Memory B cell (primary cell): Measurements from ENCODE around the gene PCK2.

ENCODE experiments used
- ATAC-seq: fragments of 150-1000 bp; cut with Tn5 transposase; 2 replicates; pipeline ENCODE4 v1.10.0; 2021; ENCODE audit warnings: low read depth, mild to moderate bottlenecking, moderate library complexity
- DNase-seq, 2 donors: peaks; one replicate each; pipeline ENCODE4 v3.0.0; 2022; ENCODE audit warnings: low spot score in 2 of 2
- H3K27ac Mint-ChIP-seq: one replicate; pipeline ENCODE4 v1.8.0; 2022; ENCODE audit warnings: mild to moderate bottlenecking, moderate library complexity, mixed read lengths
- H3K27me3 Mint-ChIP-seq: one replicate; pipeline ENCODE4 v1.8.0; 2022; ENCODE audit warnings: mixed read lengths
- H3K36me3 Mint-ChIP-seq: one replicate; pipeline ENCODE4 v1.8.0; 2022; ENCODE audit warnings: mild to moderate bottlenecking, mixed read lengths
- H3K4me1 Mint-ChIP-seq: one replicate; pipeline ENCODE4 v1.8.0; 2022; ENCODE audit warnings: mixed read lengths
- H3K4me3 Mint-ChIP-seq: one replicate; pipeline ENCODE4 v1.8.0; 2022; ENCODE audit warnings: mild to moderate bottlenecking, moderate library complexity, mixed read lengths
- H3K9me3 Mint-ChIP-seq: one replicate; pipeline ENCODE4 v1.8.0; 2022; ENCODE audit warnings: mixed read lengths

Gene PCK2

DNA sequence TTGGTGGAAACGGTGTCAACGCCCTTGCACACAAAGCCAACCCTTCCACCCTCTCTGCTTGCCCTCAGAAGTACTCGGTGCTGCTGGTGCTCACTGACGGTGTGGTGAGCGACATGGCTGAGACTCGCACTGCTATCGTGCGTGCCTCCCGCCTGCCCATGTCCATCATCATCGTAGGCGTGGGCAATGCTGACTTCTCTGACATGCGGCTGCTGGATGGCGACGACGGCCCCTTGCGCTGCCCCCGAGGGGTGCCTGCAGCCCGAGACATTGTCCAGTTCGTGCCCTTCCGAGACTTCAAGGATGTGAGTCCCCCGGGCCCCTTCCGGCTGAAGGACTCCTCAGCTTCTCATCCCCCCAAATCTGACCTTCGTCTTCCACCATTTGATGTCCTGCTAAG lies 17.0 kb upstream of the PCK2 start:
- Mint-ChIP-seq H3K27me3 (no peaks in the 10 kb centered on the region), H3K36me3 (no peaks in the 10 kb centered on the region), H3K9me3 (no peaks in the 10 kb centered on the region), H3K4me3 (no peak overlapping the region), H3K27ac (peak overlapping the region; percentile 63), H3K4me1 (peaks cover 32% of the 10 kb centered on the region)
- DNase-seq (no peak), ATAC-seq (no peak)

DNA sequence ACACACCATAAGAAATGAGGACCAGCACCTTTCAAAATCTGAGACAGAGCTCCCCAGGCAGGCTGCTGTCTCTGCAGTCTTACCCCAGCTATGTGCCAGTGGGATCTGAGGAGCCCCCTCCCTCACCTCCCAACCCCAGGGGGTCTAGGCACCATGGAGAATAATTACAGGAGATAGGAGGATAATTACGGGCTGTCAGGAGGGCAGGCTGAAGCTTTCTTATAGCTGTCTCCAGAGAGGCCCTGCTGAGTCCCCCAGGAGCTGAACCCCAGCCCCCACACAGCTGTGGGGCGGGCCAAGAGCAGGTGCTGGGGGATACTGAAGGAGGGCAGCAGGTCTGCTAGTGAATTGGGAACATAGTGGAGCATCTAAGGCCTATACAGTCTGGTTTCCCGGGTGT lies 16.0 kb upstream of the PCK2 start:
- Mint-ChIP-seq H3K4me1 (peaks cover 37% of the 10 kb centered on the region), H3K9me3 (no peaks in the 10 kb centered on the region), H3K27ac (no peak overlapping the region), H3K36me3 (no peaks in the 10 kb centered on the region), H3K4me3 (no peak overlapping the region), H3K27me3 (no peaks in the 10 kb centered on the region)
- DNase-seq: no peak
- ATAC-seq: no peak

DNA sequence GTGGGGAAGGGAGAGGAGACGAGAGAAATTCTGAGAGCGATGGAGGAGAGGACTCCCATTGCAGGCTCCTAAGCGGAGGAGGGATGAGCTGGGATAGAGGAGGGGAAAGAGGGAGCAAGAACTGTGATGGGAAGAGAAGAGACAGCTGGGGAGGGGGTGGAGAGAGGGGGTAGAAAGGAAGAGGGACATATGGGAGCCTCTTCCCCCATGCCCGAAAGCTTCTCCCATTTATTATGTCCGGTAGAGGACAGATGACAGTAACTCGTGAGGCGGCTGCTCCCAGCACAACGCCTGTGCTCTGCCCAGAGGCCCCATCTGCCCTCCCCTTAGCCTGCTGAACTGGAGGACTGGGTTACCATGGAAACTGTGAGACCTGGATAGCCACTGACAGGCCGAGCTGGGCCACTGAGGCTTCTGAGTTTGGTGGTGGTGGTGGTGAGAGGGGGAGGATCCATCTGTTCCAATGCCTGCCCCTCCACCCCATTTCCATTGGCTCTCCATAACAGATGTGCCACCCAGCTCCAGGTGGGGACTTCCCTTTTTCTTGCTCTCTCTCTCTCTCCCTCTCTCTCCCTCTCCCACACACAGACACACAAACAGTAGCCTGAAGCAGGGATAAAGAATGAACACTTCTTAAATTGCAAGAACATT lies 14.5 kb upstream of the PCK2 start:
- H3K4me3 Mint-ChIP-seq: no peak overlapping the region
- H3K9me3 Mint-ChIP-seq: no peaks in the 10 kb centered on the region
- H3K27ac Mint-ChIP-seq: peak overlapping the region; percentile 86
- no peaks in the 10 kb centered on the region for H3K27me3 Mint-ChIP-seq
- no peak for DNase-seq
- no peaks in the 10 kb centered on the region for H3K36me3 Mint-ChIP-seq
- peaks cover 39% of the 10 kb centered on the region for H3K4me1 Mint-ChIP-seq
- ATAC-seq: no peak

DNA sequence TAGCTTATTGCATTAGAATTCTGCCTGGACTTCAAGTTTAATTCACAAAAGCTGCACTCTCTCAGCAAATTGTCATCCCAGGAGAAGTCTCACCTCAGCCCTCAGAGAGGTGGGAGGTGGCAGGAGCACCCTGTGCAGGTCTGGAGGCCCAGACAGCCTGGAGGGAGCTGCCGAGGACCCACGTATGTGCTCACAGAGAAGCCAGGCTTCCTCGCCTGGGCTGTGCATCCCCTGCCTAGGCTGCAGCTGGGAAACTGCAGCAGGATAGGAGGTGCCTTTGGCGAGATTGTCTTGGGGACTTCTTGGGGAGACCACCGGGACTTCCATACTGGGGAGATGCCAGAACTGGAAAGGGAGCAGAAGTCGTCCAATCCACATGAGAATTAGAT lies 14.0 kb upstream of the PCK2 start:
- DNase-seq: no peak
- H3K27ac Mint-ChIP-seq: peak overlapping the region; percentile 86
- peak overlapping the region; percentile 65 for H3K4me3 Mint-ChIP-seq
- no peak for ATAC-seq
- H3K36me3 Mint-ChIP-seq: no peaks in the 10 kb centered on the region
- H3K27me3 Mint-ChIP-seq: no peaks in the 10 kb centered on the region
- H3K4me1 Mint-ChIP-seq: peaks cover 40% of the 10 kb centered on the region
- H3K9me3 Mint-ChIP-seq: no peaks in the 10 kb centered on the region

DNA sequence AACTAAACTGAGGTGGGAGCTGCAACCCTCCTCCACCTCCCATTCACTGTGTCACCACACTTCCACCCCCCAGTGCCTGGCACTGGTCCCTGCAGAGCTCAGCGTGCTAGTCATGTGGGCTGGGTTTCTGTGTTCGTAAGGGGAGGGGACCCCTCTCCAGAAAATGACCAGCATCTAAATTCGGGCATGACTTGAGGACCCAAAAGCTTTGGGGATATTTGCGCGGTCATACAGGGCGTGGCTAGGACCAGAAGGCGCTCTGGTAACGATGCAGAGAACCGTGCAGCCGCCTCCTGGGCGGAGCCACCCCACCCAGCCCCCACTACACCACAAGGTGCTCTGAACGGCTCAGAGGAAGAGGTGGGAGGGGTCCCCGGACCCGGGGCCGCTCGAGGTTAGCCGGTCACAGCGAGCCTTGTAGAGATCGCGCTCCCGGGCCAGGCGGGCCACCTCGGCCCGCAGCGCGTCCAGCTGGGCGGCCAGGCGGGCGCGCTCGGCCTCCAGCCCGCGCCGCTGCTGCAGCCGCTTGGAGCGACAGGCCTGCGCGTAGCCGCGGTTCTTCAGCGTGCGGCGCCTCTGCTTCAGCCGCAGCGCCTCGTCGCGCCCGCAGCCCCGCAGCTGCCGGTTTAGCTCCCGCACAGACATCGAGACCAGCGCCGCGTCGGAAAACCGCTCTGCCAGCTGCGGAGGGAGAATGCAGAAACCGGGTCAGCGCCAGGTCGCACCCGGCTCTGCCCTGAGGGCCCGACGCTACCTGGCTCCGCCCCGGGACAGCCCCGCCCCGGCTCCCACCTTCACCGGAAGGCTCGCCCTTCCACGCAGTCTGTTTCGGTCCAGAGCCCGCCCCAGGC lies 13.0 kb upstream of the PCK2 start:
- Mint-ChIP-seq H3K27me3 (no peaks in the 10 kb centered on the region), H3K9me3 (no peaks in the 10 kb centered on the region), H3K4me1 (peaks cover 33% of the 10 kb centered on the region), H3K4me3 (peak overlapping the region; percentile 88), H3K36me3 (no peaks in the 10 kb centered on the region), H3K27ac (peak overlapping the region; percentile 86)
- peak; percentile 60 to 74 for DNase-seq
- ATAC-seq: peak; percentile 94

DNA sequence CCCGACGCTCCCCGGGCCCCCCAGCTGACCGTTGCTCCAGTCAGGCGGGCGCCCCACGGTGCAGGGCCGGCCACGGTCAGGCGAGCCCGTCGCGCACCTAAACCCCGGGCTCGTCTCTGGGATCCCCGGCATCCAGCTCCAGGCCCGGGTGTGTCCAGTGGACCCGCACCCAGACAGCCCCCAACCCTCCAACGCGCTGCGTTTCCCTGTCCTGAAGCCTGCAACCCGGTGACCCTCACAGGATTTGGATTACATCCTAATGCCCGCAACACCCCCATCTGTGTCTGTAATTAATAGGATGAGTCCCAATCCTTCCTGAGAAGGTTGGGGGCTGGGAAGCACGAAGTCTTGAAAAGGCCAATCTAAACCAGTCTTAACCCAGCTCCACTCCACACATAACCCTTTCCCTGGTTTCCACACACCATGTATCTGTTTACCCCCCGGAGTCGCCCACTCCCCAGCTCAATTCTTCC lies 12.3 kb upstream of the PCK2 start:
- Mint-ChIP-seq H3K36me3 (no peaks in the 10 kb centered on the region), H3K4me1 (peaks cover 30% of the 10 kb centered on the region), H3K27me3 (no peaks in the 10 kb centered on the region), H3K9me3 (no peaks in the 10 kb centered on the region), H3K27ac (peak overlapping the region; percentile 86), H3K4me3 (peak overlapping the region; percentile 88)
- ATAC-seq: no peak
- no peak for DNase-seq

DNA sequence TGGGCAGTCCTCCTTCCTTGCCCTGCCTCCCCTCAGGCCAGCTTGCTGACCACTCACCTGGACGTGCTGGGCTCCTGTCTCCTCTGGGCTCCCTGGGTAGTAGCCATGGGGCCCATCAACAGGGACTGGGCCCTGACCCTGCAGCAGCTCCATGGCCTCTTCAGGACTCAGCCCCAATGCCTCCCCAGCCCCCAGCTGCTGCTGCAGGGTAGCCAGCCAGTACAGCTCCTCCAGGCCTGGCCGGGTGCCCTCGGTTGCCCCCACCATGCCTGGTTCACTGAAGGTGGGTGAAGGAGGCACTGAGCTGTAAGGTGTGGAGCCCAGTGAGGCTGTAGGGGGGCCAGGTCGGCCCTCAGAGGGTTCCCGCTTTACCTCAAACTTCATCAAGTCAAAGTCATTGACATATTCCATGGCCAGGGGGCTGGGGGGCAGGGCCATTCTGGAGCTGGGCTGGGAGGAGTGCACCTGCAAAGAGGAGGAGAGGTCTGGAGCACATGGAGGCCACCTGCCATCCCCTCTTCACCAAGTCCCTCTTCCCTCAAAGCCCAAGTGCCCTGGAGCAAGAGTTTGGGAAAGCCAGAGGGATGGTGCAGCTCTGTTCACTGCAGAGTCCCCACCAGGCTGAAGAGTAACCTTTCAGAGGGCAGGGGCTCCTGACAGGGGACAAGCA lies 11.6 kb upstream of the PCK2 start:
- Mint-ChIP-seq H3K36me3 (no peaks in the 10 kb centered on the region), H3K9me3 (no peaks in the 10 kb centered on the region), H3K27me3 (no peaks in the 10 kb centered on the region), H3K4me1 (peaks cover 33% of the 10 kb centered on the region), H3K4me3 (peak overlapping the region; percentile 88), H3K27ac (peak overlapping the region; percentile 86)
- ATAC-seq (no peak), DNase-seq (no peak)

DNA sequence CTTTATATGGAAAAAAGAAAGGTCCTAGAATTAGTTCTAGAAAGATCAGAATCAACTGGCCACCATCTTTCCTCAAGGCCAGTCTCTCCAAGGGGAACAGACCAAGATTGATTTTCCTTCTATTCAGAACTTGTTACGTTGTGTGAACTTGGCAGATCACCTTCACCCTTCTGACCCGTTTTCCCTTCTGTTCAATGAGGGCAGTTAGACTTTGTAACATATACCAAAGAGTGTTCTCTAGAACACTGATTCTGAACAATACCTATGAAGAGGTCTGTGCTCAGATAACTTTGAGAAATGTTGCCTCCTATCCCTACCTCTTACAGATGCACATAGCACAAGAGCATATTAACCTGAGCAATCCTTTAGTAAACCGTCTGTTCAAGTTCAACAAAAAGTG lies 10.6 kb upstream of the PCK2 start:
- DNase-seq: no peak
- Mint-ChIP-seq H3K27ac (no peak overlapping the region), H3K27me3 (no peaks in the 10 kb centered on the region), H3K4me1 (peaks cover 33% of the 10 kb centered on the region), H3K4me3 (no peak overlapping the region), H3K36me3 (no peaks in the 10 kb centered on the region), H3K9me3 (no peaks in the 10 kb centered on the region)
- no peak for ATAC-seq

DNA sequence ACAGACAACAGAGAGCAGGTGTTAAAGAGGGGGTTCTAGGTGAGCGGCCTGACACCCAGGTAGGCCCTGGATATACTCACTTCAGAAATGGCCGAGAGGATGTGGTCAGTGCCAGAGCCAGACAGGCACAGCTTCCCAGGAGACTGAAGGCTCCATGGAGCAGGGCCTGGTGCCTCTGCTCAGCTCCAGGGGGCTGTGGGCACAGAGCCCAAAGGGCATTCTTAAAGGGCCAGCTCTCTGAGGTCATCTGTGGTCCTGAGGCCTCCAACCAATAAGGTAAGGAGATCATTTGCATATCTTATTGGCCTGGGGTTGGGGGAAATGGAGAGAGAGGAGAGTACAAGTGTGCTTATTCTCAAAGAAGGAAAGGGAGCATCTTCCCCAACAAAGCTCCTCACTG lies 9.7 kb upstream of the PCK2 start:
- H3K4me1 Mint-ChIP-seq: peaks cover 29% of the 10 kb centered on the region
- DNase-seq: no peak
- H3K27ac Mint-ChIP-seq: no peak overlapping the region
- H3K36me3 Mint-ChIP-seq: no peaks in the 10 kb centered on the region
- H3K4me3 Mint-ChIP-seq: no peak overlapping the region
- no peaks in the 10 kb centered on the region for H3K9me3 Mint-ChIP-seq
- no peaks in the 10 kb centered on the region for H3K27me3 Mint-ChIP-seq
- ATAC-seq: no peak

DNA sequence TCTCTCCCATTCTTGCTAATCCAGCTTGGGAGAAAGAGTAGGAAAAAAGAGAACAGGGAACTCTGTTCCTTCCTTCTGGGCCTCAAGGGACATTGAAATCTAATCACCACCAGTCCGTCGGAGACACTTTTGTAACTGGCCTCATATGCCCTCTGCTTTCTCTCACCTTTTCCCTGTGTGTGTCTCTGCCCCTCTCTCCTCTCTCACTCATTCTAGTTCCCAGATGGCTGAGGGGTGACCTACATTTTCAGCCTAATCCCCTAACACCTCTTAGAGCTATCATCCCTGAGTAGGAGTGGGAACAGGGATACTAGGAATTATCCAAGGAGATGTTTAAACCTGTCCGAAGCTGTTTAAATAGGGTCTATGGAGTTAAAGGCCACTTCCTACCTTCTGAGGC lies 8.9 kb upstream of the PCK2 start:
- peaks cover 27% of the 10 kb centered on the region for H3K4me1 Mint-ChIP-seq
- H3K9me3 Mint-ChIP-seq: no peaks in the 10 kb centered on the region
- no peaks in the 10 kb centered on the region for H3K27me3 Mint-ChIP-seq
- no peaks in the 10 kb centered on the region for H3K36me3 Mint-ChIP-seq
- ATAC-seq: no peak
- H3K4me3 Mint-ChIP-seq: no peak overlapping the region
- H3K27ac Mint-ChIP-seq: no peak overlapping the region
- DNase-seq: no peak

DNA sequence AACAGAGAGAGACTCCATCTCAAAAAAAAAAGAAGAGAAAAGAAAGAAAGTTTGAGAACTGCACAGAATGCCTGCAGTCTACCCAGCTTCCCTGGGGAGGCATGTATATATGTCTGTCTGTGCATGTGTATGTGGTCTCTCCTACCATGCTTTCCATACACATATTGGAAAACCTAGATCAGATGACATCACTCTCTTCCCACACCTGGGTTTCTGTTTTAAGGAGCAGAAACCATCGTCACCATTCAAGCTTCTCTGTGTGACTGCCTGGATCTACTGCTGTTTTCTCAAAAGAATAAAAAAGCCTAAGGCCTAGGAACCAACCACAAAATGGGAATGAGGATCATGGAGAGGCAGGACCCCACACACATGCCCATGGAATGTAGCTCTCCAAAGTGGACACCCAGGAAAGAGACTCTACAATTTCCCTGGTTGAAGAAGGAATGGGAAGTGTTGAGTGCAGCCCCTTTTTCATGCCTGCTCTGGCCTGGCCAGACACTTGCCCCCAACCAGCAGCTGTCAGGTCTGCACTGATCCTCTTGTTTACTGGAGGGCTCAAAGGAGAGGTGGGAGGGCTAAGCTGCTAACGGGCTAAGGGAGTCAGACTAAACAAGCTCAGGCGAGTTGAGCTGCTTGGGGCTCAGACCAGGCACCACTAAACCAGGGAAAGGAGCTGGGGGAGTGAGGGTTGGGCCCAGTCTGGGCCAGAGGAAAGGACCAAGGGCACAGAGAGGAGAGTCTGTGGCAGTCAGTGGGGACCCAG lies 7.7 kb upstream of the PCK2 start:
- DNase-seq: no peak
- Mint-ChIP-seq H3K9me3 (no peaks in the 10 kb centered on the region), H3K27me3 (no peaks in the 10 kb centered on the region), H3K27ac (peak overlapping the region; percentile 1), H3K4me1 (peaks cover 28% of the 10 kb centered on the region), H3K4me3 (no peak overlapping the region), H3K36me3 (no peaks in the 10 kb centered on the region)
- ATAC-seq: no peak

DNA sequence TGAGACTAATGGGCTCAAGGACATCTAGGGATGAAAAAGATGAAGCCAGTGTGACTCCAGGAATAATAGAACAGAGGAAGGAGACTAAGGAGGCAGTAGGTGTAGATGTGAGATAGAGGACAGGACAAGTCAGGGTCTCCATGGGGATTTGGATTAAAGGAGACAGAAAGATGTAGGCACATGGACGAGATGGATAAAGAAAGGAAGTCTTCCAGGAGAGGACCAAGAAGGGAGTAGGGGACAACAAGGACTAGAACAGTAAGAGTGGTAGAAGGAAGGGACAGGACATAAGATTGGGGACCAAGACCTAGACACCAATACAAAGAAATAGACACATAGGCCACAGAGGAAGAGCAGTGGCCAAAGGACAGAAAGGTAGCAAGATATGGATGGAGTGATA lies 7.1 kb upstream of the PCK2 start:
- Mint-ChIP-seq H3K9me3 (no peaks in the 10 kb centered on the region), H3K4me3 (no peak overlapping the region), H3K4me1 (peaks cover 24% of the 10 kb centered on the region), H3K27me3 (no peaks in the 10 kb centered on the region), H3K27ac (peak overlapping the region; percentile 1), H3K36me3 (no peaks in the 10 kb centered on the region)
- ATAC-seq: no peak
- DNase-seq: no peak

DNA sequence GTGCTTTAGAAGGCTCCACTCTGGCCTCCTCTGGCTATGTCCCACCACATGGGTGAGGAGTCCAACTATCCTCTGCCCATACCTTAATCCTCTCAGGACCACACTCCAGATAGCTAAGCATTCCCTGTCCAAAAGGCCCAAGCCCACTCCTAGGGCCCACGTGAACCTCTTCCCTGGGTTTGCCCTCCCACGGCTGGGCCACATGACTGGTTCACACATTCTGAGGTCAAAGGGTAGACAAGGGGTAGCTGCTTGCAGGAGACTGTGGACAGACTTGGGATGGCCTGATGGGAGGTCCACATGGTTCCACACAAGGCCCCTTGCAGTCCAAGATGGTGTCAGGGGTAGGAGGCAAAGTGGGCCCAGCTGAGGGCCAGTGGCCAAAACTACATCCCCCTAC lies 6.0 kb upstream of the PCK2 start:
- DNase-seq: no peak
- Mint-ChIP-seq H3K36me3 (no peaks in the 10 kb centered on the region), H3K4me3 (no peak overlapping the region), H3K27ac (no peak overlapping the region), H3K4me1 (peaks cover 21% of the 10 kb centered on the region), H3K27me3 (no peaks in the 10 kb centered on the region), H3K9me3 (no peaks in the 10 kb centered on the region)
- no peak for ATAC-seq

DNA sequence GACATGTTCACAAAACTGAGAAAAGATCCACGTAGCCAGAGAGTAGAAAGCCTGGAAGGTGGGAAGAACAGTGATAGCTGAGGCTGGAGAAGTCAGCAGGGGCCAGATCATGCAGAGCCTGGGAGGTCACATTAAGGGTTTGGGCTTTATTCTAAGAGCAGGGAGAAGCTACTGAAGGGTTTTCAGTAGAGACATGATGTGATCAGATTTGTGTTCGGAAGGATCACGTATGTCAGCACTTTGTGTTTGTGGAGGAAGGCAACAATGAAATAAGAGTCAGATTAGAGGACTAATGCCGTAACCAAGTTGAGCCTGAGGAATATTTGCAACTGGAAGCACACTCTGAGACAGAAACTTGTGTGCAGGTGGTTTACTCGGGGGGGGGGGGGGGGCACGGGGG lies 4.2 kb upstream of the PCK2 start:
- DNase-seq (no peak), ATAC-seq (no peak)
- H3K36me3 Mint-ChIP-seq: no peaks in the 10 kb centered on the region
- peaks cover 25% of the 10 kb centered on the region for H3K4me1 Mint-ChIP-seq
- no peaks in the 10 kb centered on the region for H3K9me3 Mint-ChIP-seq
- no peaks in the 10 kb centered on the region for H3K27me3 Mint-ChIP-seq
- H3K4me3 Mint-ChIP-seq: no peak overlapping the region
- no peak overlapping the region for H3K27ac Mint-ChIP-seq
